ENCODE results near the gene YPEL1. TPM values are rescaled to one million over a fixed set of nuclear protein-coding genes. Genes with fewer than 3 reads are reported as not detected.

Gene YPEL1
- total and polyA plus RNA-seq, 2 of the 8 experiments (the other 6 are each of a cell fraction or from before 2014, with no cell fraction given) = 6.0 to 6.7 TPM

DNA sequence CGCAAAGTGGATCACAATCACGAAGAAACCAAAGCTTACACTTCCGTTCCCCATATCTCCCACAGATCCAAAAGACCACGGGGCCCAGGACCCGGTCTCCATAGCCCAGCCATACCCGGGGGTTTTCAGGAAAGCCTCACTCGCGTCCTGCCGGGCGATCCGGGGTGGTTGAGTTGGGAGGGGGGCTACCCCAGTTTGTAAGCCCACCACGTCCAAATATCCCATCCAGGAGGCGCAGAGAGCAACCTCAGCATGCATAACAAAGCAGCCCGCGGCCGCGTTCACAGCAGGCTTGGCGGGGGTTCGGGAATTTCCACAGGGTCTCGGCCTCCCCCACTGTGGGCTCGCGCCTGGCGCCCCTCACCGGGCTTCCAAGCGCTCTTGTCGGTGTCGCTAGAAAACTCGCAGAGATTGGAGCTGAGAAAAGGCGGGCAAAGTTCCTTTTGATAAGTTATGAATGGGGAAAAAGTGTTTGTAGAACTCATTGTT lies 84.0 kb downstream of the YPEL1 start (continued):
- TF ChIP-seq RNF2 (IDR thresholded peaks at IDR 0.05; ENCODE audit: borderline replicate concordance, low read depth, low read length, missing control alignments, poor library complexity, severe bottlenecking) (no peak), EZH2 (IDR thresholded peaks at IDR 0.05; ENCODE audit: low read depth, low read length, severe bottlenecking) (no peak), KDM4A (IDR thresholded peaks at IDR 0.05; ENCODE audit: low read depth, low read length, severe bottlenecking) (peak; percentile 83), TCF12 (IDR thresholded peaks at IDR 0.05; ENCODE audit: low read depth, low read length) (no peak), TBP (IDR thresholded peaks at IDR 0.05; ENCODE audit: low read depth, low read length) (no peak), ASH2L (IDR thresholded peaks at IDR 0.05; ENCODE audit: low read length) (peak; percentile 28), KDM5A (IDR thresholded peaks at IDR 0.05; ENCODE audit: low read length) (no peak), SIX5 (IDR thresholded peaks at IDR 0.05; ENCODE audit: low read depth, low read length) (no peak), HDAC6 (IDR thresholded peaks at IDR 0.05; ENCODE audit: low read depth, low read length) (no peak), BRCA1 (IDR thresholded peaks at IDR 0.05; ENCODE audit: low read depth, low read length) (no peak), POLR2A (IDR thresholded peaks at IDR 0.05; ENCODE audit: control extremely low read depth in 1 of 2, low read depth in 2 of 2, low read length in 2 of 2) (no peak), SIRT6 (IDR thresholded peaks at IDR 0.05; ENCODE audit: low read length) (no peak), CREB1 (IDR thresholded peaks at IDR 0.05) (0 out of 2 replicates have a peak, but pooled peaks have one; percentile 8), RBBP5 (IDR thresholded peaks at IDR 0.05; ENCODE audit: borderline replicate concordance, low read depth, low read length) (no peak), RFX5 (IDR thresholded peaks at IDR 0.05; ENCODE audit: borderline replicate concordance, low read depth, low read length) (no peak), BCL11A (IDR thresholded peaks at IDR 0.05; ENCODE audit: low read depth in 2 of 2, low read length in 2 of 2) (no peak), NRF1 (IDR thresholded peaks at IDR 0.05; ENCODE audit: low read depth, low read length) (no peak), SUZ12 (IDR thresholded peaks at IDR 0.05; ENCODE audit: low read length) (no peak), GTF2F1 (IDR thresholded peaks at IDR 0.05; ENCODE audit: borderline replicate concordance, low read depth, low read length) (no peak)

All from H1 (cell line).